GM18517 (cell line): ENCODE results near the gene PRR36.
"Not testable (repeated sequence)": the region's sequence is repeated elsewhere in the genome, so short reads cannot be mapped to it uniquely, and the experiment has no call there.

ENCODE experiments used
- ATAC-seq: cut with Tn5 transposase; IDR thresholded peaks from one replicate; pipeline ENCODE4 v1.9.1; 2021; ENCODE audit warnings: mild to moderate bottlenecking, moderate library complexity; ENCODE audit not compliant: unreplicated experiment

PRR36 gene

DNA sequence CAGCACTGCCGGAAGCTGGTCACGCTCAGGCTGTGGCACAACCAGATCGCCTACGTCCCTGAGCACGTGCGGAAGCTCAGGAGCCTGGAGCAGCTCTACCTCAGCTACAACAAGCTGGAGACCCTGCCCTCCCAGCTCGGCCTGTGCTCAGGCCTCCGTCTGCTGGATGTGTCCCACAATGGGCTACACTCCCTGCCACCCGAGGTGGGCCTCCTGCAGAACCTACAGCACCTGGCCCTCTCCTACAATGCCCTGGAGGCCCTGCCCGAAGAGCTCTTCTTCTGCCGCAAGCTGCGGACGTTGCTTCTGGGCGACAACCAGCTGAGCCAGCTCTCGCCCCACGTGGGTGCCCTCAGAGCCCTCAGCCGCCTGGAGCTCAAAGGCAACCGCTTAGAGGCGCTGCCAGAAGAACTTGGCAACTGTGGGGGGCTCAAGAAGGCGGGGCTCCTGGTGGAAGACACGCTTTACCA lies 26.2 kb upstream of the PRR36 start:
- no peak for ATAC-seq

DNA sequence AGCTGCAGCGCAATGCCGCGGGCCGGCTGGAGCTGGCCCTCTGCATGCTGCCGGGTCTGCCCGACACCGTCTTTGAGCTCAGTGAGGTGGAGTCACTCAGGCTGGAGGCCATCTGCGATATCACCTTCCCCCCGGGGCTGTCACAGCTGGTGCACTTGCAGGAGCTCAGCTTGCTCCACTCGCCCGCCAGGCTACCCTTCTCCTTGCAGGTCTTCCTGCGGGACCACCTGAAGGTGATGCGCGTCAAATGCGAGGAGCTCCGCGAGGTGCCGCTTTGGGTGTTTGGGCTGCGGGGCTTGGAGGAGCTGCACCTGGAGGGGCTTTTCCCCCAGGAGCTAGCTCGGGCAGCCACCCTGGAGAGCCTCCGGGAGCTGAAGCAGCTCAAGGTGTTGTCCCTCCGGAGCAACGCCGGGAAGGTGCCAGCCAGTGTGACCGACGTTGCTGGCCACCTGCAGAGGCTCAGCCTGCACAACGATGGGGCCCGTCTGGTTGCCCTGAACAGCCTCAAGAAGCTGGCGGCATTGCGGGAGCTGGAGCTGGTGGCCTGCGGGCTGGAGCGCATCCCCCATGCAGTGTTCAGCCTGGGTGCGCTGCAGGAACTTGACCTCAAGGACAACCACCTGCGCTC lies 25.7 kb upstream of the PRR36 start:
- ATAC-seq: no peak

DNA sequence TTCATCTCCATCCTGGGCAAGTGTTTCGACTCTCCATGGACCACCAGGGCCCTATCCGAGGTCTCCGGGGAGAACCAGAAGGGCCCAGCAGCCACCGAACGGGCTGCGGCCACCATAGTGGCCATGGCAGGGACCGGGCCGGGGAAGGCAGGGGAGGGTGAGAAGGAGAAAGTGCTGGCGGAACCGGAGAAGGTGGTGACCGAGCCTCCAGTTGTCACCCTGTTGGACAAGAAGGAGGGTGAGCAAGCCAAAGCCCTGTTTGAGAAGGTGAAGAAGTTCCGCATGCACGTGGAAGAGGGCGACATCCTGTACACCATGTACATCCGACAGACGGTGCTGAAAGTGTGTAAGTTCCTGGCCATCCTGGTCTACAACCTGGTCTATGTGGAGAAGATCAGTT lies 24.8 kb upstream of the PRR36 start:
- ATAC-seq: no peak

DNA sequence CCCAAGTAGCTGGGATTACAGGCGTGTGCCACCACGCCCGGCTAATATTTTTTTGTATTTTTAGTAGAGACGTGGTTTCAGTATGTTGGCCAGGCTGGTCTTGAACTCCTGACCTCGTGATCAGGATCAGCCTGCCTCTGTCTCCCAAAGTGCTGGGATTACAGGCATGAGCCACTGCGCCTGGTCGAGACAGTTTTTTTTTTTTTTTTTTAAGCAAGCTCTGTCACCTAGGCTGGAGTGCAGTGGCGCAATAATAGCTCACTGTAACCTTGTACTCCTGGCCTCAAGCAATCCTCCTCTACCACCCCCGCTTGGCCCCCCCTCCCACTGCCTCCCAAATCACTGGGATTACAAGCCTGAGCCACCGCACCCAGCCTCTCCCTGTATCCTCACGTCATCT lies 23.1 kb upstream of the PRR36 start:
- ATAC-seq: no peak

DNA sequence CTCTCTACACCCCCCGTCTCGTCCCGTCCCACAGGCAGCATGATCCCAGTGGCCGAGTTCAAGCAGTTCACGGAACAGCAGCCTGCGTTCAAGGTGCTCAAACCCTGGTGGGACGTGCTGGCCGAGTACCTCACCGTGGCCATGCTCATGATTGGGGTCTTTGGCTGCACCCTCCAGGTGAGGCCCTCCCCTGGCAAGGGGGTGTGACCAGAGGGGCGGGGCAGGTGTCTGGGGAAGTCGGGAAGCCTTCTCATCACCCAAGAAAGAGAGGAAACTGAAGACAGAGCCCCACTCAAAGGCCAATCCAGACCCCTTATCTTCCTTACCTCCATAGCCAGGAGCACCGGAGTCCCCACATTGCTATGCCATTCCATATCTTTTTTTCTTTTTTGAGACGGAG lies 21.4 kb upstream of the PRR36 start:
- no peak for ATAC-seq

DNA sequence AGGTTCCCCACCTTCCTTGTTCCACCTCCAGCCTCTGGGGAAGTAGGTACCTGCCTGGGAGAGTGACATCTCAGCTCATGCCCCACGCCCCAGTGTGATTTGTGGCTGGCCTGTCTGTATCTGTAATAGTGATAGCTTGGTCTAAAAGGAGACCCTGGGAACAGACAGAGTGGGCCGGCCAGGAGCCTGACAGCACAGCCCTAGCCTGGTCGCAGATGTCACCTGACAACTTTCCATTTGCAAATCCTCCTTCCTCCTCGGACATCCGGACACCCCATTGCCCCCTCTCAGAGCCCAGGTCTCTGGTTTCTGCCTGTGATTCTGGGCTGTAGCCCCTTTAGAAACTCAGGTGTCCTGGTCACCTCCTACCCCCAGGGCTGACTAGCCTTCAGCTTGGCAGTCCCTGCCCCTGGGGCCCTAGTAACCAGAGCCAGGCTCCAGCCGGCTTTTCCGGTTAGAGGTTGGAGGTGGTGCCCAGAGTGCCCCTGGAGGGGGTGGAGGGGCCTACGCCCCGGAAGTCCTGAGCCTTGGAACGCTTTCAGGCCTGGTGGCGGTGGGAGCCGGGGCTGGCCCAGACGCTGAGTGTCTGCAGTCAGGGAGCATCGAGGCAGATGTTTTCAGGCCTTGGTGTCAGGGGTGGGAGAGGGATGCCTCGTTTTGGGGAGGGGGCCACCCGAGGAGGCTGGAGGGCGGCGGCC lies 20.6 kb upstream of the PRR36 start:
- no peak for ATAC-seq

DNA sequence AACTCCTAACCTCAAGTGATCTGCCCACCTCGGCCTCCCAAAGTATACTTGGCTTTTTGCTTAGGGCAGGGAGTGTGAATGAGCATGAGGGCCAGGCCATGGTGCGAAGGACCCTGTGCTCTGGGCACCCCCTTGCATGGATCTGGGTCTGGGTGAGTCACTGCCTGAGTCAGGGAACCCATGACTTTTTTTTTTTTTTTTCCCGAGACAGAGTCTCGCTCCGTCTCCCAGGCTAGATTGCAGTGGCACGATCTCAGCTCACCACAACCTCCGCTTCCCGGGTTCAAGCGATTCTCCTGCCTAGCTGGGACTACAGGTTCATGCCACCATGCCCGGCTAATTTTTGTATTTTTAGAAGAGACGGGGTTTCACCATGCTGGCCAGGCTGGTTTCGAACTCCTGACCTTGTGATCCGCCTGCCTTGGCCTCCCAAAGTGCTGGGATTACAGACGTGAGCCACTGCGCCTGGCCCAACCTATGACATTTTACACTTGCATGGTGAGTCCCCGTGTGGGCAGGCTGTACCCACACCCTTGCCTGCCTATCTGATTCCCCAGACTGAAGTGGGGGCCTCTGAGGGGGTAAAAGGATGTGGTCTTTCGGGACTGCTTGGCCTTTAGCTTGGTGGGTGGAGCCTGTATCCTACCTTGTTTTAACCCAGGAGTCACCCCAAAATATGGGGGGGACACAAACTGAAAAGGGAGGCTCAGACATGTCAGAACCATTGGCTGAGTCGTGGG lies 19.3 kb upstream of the PRR36 start:
- ATAC-seq: not testable (repeated sequence)

DNA sequence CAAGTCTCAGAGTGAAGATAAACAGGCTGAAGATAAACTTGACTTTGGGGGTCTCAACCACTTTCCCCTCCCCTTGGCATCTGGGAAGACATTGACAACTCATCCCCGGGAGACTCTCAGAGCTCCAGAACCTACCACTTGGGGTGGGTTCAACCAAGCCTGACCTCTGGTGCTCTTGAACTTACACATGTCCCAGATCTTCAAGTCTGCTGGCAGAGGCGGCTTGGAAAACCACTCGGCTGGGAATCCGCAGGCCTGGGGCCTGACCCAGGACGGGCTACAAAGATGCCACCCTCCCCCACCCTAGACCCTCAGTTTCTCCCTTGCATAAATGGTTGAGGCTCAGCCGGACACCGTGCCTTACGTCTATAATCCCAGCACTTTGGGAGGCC lies 14.6 kb upstream of the PRR36 start:
- no peak for ATAC-seq

DNA sequence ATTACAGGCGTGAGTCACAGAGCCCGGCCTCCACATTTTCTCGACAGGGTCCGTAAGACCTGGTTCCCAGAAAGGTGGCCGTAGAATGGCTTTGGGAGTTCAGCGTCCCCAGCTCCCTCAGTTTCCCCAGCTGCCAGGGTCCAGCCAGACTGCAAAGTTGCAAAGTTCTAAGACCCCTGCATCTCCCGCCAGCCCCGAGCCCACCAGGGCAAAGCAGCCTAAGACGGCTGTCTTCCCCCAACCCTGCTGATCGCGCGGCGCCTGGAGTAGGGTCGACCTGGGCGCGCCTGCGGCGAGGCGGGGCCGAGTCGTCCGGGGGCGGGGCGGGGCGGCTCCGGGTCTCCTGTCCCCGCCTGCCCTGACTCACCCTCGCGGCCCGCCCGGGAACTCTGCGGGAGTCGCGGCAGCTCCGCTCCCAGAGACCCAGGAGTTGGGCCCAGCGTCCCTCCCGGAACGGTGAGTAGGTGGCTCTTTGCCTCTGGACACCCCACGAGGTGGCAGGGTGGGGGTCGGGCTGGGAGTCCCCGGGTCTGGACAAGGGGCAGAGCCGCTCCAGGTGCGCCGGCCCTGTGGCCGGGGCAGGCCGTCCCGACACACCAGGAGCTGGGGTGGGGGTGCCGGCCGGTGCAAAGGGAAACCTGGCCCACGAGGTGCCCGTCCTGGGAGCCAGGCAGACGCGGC lies 14.1 kb upstream of the PRR36 start, which contains the start of gene LRRC8E:
Gene LRRC8E, plus strand, starts transcription at position 366 of the 681 bp plus-strand sequence. CDS start 7,094 bp downstream, outside the sequence.
- no peak for ATAC-seq

DNA sequence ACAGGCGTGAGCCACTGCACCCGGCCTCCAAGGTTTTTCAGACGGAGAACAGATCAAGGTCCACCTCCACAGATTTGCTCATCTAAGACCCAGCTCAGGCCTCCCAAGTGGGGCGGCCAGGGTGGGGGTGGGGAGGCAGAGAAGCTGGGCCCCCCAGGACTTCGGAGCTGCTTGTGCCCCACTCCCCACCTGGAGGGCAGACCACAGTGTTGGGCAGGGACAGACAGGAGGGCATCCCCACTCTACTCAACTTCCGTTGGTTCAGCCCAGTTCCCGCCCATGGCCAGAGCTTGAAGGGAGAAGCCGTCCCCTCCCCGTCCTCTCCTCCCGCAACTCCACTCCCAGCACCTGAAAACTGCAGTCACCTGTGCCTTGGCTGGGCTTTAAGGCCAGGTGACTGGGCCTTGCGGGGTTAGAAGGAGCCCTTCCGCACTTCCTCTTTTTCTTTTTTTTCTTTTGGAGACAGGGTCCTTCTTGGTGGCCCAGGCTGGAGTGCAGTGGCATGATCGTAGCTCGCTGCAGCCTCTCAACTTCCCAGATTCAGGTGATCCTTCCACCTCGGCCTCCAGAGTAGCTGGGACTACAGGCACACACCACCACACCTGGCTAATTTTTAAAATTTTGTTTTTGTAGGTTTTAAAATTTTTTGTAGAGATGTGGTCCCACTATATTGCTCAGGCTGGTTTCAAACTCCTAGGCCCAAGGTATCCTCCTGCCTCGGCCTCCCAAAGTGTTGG lies 13.4 kb upstream of the PRR36 start:
- no peak for ATAC-seq

DNA sequence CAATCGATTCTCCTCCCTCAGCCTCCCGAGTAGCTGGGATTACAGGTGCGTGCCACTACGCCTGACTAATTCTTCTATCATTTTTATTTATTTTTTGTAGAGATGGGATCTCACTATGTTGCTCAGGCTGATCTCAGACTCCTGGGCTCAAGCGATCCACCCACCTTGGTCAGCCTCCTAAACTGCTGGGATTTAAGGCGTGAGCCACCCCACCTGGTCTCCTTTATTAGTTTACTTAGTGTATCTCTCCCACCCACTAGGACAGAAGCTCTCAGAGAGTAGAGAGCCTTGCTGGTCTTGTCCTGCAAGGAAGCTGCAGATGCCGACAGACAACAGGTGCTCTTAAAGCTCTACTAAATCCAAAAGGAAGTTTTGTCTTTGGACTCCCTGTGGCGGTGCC lies 11.6 kb upstream of the PRR36 start:
- ATAC-seq: no peak

DNA sequence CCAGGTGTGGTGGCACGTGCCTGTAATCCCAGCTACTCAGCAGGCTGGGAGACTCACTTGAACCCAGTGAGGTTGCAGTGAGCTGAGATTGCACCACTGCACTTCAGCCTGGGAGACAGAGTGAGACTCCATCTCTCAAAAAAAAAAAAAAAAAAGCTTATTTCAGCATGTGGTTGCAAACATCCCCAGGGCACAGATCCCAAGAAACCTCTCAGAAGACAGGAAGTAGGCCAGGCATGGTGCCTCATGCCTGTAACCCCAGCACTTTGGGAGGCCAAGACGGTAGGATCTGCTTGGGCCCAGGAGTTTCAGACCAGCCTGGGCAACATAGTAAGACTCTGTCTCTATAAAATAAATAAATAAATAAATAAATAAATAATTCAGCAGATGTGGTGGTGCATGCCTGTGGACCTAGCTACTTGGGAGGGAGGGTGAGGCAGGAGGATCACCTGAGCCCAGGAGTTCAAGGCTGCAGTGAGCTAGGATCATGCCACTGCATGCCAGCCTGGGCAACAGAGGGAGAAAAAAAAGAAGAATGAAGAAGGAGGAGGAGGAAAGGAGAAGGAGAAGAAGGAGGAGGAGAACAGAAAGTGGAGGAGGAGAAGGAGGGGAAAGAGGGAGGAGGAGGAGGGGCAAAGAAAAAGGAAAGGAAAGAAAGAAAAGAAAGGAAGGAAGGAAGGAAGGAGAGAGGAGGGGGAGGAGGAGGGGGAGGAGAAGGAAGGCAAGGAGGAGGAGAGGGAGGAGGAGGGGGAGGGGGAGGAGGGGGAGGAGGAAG lies 9.8 kb upstream of the PRR36 start:
- ATAC-seq: no peak

DNA sequence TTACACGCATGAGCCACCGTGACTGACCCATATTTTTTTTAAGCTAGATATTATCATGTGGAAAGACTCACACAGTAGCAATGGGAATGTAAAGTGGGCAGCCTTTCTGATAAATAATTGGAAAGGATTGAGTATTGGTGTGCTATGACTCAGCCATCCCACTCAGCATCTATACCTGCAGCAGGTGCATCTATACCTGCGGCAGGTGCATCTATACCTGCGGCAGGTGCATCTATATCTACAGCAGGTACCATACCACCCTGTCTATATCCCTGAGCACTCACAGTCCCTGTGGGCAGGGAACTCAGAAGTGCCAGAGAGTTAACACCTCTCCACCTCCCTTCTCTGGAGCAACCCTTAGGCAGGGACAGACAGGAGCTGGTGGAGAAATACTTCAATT lies 8.9 kb upstream of the PRR36 start:
- no peak for ATAC-seq

DNA sequence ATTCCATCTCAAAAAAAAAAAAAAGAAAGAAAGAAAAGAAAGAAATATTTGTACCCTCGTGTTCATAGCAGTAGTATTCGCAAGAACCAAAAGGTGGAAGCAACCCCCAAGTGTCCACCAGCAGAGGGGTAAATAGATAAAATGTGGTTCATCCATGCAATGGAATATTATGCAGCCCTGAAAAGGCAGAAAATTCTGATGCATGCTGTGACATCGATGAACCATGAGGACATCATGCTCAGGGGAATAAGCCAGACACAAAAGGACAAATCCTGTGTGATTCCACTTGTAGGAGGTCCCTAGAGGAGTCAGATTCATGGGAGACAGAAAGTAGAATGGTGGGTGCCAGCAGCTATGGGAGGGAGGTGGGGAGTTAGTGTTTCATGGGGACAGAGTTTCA lies 7.7 kb upstream of the PRR36 start:
- ATAC-seq: no peak

DNA sequence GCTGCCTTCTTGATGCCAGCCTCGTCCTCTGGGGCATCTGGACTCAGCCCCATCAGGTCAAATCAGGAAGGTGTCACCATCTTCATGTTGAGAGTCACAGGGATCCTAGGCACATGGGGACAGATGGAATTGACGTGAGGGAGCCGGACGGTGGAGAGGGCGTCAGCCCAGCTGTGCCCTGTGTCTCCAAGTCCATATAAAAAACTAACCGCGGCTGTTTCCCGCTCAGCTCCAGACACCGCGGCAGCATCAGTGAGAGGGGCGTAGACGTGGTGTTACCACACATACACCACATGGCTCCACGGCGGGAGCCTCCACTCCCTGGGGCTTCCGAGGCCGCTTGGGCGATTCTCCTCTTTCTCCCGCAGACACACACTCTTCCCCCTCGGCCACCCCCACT lies 5.6 kb upstream of the PRR36 start:
- ATAC-seq: no peak

DNA sequence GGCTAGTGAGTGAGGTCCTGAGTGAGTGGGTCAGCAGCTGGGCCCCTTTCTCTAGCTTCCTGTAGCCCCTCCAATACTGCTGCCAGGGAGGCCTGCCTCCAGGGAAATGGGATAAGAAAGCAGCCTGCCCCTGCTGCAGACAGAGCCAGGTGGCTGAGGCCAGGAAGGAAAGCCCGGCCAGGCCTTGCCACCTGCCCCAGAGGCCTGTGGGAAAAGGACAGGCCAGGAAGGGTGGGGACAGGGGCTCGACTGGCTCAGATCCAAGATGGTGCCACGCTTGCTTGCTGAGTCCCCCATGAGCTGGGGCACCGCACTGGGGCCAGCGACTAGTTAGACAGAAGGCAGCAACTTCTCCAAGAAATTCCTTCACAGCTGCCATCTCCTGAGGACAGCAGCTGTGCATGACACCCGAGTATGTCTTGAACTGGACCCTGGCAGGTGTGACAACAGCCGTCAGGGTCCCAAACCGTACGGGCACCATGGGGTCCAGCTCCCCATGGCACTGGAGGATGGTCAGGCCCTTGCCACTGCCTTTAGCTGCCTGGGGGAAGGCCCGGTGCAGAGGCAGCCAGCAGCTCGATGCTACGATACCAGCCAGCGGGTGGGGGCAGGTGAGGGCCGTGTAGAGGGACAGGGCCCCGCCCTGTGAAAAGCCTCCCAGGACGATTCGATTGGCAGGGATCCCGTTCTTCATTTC lies 5.1 kb upstream of the PRR36 start:
- no peak for ATAC-seq

DNA sequence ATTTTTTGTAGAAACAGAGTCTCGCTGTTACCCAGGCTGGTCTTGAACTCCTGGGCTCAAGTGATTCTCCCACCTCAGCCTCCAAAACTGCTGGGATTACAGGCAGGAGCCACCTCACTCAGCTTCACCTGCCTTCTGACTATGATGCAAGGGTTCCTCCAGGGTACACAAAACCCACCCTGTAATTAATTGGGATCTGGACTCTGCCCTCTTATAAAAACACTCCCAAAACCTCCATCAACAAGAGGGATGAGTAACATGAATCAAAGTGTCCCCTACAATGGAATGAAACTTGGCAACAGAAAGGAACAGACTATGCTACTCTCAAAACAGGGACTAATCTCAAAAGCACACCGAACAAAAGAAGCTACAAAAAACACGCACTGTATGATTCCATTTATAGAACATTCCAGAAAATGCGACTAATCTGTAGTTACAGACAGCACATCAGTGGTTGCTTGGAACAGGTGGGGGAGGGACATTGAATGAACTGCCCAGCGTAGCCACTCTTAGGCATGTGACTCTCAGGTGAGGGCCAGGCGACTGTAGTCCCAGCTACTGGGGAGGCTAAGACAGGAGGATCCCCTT lies 3.2 kb upstream of the PRR36 start:
- no peak for ATAC-seq

DNA sequence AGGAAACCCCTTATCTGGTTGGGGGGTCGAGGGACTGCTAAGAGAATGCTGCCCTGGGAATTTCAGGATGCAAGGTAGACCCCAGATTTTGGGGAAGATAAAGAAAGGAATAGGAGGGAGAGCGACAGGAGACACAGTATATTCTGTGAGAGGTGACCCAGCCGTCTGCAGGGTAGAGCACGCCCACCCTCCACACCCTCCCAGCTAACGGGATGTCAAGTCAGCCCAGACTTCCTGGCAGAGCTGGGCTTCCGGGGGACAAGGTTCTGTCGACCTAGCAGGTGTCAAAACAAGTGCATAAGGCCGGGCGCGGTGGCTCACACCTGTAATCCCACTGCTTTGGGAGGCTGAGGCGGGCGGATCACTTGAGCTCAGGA lies 695 bp upstream of the PRR36 start:
- no peak for ATAC-seq
